Choroid plexus epithelial cell (primary cell): ENCODE data around the gene TASP1.

Experiments
- DNase-seq: peaks from one replicate; pipeline ENCODE4 v3.0.0-alpha.2; 2010; ENCODE audit warnings: low read depth
- H3K4me3 ChIP-seq: 2 replicates; pipeline ENCODE4 v1.5.1; 2011; ENCODE audit warnings: low read depth, mild to moderate bottlenecking, control low read depth, low read length, moderate library complexity
- CTCF ChIP-seq: conservative IDR thresholded peaks from 2 replicates; pipeline ENCODE4 v1.5.1; 2011; ENCODE audit warnings: low read depth, mild to moderate bottlenecking, control low read depth, inconsistent platforms, low read length, moderate library complexity

The TASP1 gene

GRCh38 chr20:13588049-13588448 lies 50.7 kb downstream of the TASP1 start:
- H3K4me3 ChIP-seq, result no peak overlapping the region
- no peak for TF ChIP-seq CTCF
- no peak for DNase-seq

- no peak for DNase-seq
- no peak for TF ChIP-seq CTCF
- no peak overlapping the region for H3K4me3 ChIP-seq
These were observed 51.4 kb downstream of the TASP1 start for GRCh38 chr20:13587370-13587769.

GRCh38 chr20:13586133-13586532 lies 52.6 kb downstream of the TASP1 start:
- no peak overlapping the region for H3K4me3 ChIP-seq
- no peak for DNase-seq
- no peak for TF ChIP-seq CTCF

- no peak overlapping the region for H3K4me3 ChIP-seq
- DNase-seq, result no peak
- no peak for TF ChIP-seq CTCF
These were observed 57.3 kb downstream of the TASP1 start for GRCh38 chr20:13581451-13581850.

GRCh38 chr20:13580707-13581106 lies 58.0 kb downstream of the TASP1 start:
- no peak overlapping the region for H3K4me3 ChIP-seq
- TF ChIP-seq CTCF, result no peak
- DNase-seq, result no peak

GRCh38 chr20:13574071-13574470 lies 64.7 kb downstream of the TASP1 start:
- H3K4me3 ChIP-seq, result no peak overlapping the region
- DNase-seq, result no peak
- no peak for TF ChIP-seq CTCF

- TF ChIP-seq CTCF, result no peak
These were observed 67.1 kb downstream of the TASP1 start for GRCh38 chr20:13571662-13572061.

More at GRCh38 chr20:13571662-13572061, 67.1 kb downstream of the TASP1 start:
- H3K4me3 ChIP-seq, result no peak overlapping the region
- DNase-seq, result no peak
